Erythroblast (primary cell): ENCODE results near the gene GBP5.

Source experiments
- GATA1 ChIP-seq: IDR thresholded peaks from 2 replicates; pipeline ENCODE4 v1.6.1; 2011; ENCODE audit warnings: low read depth, mild to moderate bottlenecking, control low read depth, low read length, moderate library complexity
- POLR2A ChIP-seq: IDR thresholded peaks from 2 replicates; pipeline ENCODE4 v1.6.1; 2011; ENCODE audit warnings: mild to moderate bottlenecking, low read length

- TF ChIP-seq POLR2A (no peak), GATA1 (no peak)
Measured at GRCh38 chr1:89298461-89298860, 25.8 kb upstream of the GBP5 start.
